Muscle layer of duodenum (tissue), 2 donors: ENCODE results near the gene GIPC1.

ENCODE experiments used
- H3K27ac ChIP-seq: one replicate; pipeline ENCODE4 v1.7.0; 2013; ENCODE audit warnings: mild to moderate bottlenecking, low read length
- H3K27me3 ChIP-seq: one replicate; pipeline ENCODE4 v1.7.0; 2013; ENCODE audit warnings: low read depth, mild to moderate bottlenecking, control low read depth, low read length
- H3K36me3 ChIP-seq, 2 donors: one replicate each; pipeline ENCODE4 v1.7.0; 2013; ENCODE audit warnings: low read length in 2 of 2, control low read depth in 1 of 2, mild to moderate bottlenecking in 1 of 2; ENCODE audit not compliant: insufficient read depth in 2 of 2, control insufficient read depth in 1 of 2
- H3K4me1 ChIP-seq, 2 donors: one replicate each; pipeline ENCODE4 v1.7.0; 2013; ENCODE audit warnings: low read length in 2 of 2, mild to moderate bottlenecking in 2 of 2, control low read depth in 1 of 2, moderate library complexity in 1 of 2; ENCODE audit not compliant: insufficient read depth in 2 of 2, control insufficient read depth in 1 of 2
- H3K4me3 ChIP-seq, 2 donors: one replicate each; pipeline ENCODE4 v1.7.0; 2013; ENCODE audit warnings: low read length in 2 of 2, low read depth in 1 of 2, mild to moderate bottlenecking in 1 of 2
- H3K9me3 ChIP-seq, 2 donors: one replicate each; pipeline ENCODE4 v1.7.0; 2013; ENCODE audit warnings: low read length in 2 of 2, control low read depth in 1 of 2, mild to moderate bottlenecking in 1 of 2; ENCODE audit not compliant: control insufficient read depth in 1 of 2
- donor health status: healthy.

The GIPC1 gene

GRCh38 chr19:14516746-14517438, 21.0 kb upstream of the GIPC1 start:
- H3K27ac ChIP-seq = peak overlapping the region; percentile 95
- H3K27me3 ChIP-seq = no peaks in the 10 kb centered on the region
- H3K9me3 ChIP-seq = no peaks in the 10 kb centered on the region
- peaks cover 23 to 28% of the 10 kb centered on the region in 2 donors for H3K4me1 ChIP-seq
- H3K36me3 ChIP-seq = peaks cover 14 to 27% of the 10 kb centered on the region in 2 donors
- H3K4me3 ChIP-seq = peak overlapping the region; percentile 86 to 95

GRCh38 chr19:14516048-14516534, 20.2 kb upstream of the GIPC1 start:
- H3K36me3 ChIP-seq = peaks cover 14 to 27% of the 10 kb centered on the region in 2 donors
- peaks cover 23 to 28% of the 10 kb centered on the region in 2 donors for H3K4me1 ChIP-seq
- no peaks in the 10 kb centered on the region for H3K27me3 ChIP-seq
- peak overlapping the region; percentile 86 to 95 for H3K4me3 ChIP-seq
- H3K9me3 ChIP-seq = no peaks in the 10 kb centered on the region
- H3K27ac ChIP-seq = peak overlapping the region; percentile 95

GRCh38 chr19:14515501-14516047, 19.6 kb upstream of the GIPC1 start:
- H3K9me3 ChIP-seq = no peaks in the 10 kb centered on the region
- H3K27me3 ChIP-seq = no peaks in the 10 kb centered on the region
- H3K4me3 ChIP-seq = peak overlapping the region; percentile 86 to 95
- peak overlapping the region; percentile 8 for H3K27ac ChIP-seq
- H3K4me1 ChIP-seq = peaks cover 23 to 28% of the 10 kb centered on the region in 2 donors
- H3K36me3 ChIP-seq = peaks cover 14 to 27% of the 10 kb centered on the region in 2 donors

GRCh38 chr19:14514215-14514863, 18.4 kb upstream of the GIPC1 start:
- no peak overlapping the region for H3K27ac ChIP-seq
- H3K36me3 ChIP-seq = peaks cover 14 to 27% of the 10 kb centered on the region in 2 donors
- H3K4me1 ChIP-seq = peaks cover 20 to 28% of the 10 kb centered on the region in 2 donors
- H3K9me3 ChIP-seq = no peaks in the 10 kb centered on the region
- no peak overlapping the region for H3K4me3 ChIP-seq
- H3K27me3 ChIP-seq = no peaks in the 10 kb centered on the region

- H3K4me3 ChIP-seq = no peak overlapping the region
- no peaks in the 10 kb centered on the region for H3K27me3 ChIP-seq
- peaks cover 20 to 28% of the 10 kb centered on the region in 2 donors for H3K4me1 ChIP-seq
- H3K27ac ChIP-seq = no peak overlapping the region
- peaks cover 14 to 27% of the 10 kb centered on the region in 2 donors for H3K36me3 ChIP-seq
- no peaks in the 10 kb centered on the region for H3K9me3 ChIP-seq
Measured at GRCh38 chr19:14512406-14512961, 16.6 kb upstream of the GIPC1 start.

GRCh38 chr19:14511229-14511593, 15.3 kb upstream of the GIPC1 start:
- peaks cover 18 to 22% of the 10 kb centered on the region in 2 donors for H3K4me1 ChIP-seq
- H3K27ac ChIP-seq = no peak overlapping the region
- H3K36me3 ChIP-seq = peaks cover 14 to 25% of the 10 kb centered on the region in 2 donors
- no peaks in the 10 kb centered on the region for H3K27me3 ChIP-seq
- H3K4me3 ChIP-seq = no peak overlapping the region
- H3K9me3 ChIP-seq = no peaks in the 10 kb centered on the region

- Histone ChIP-seq H3K36me3 (peaks cover 14 to 18% of the 10 kb centered on the region in 2 donors), H3K9me3 (no peaks in the 10 kb centered on the region), H3K4me3 (peak overlapping the region in 1 of 2 donors; percentile 9), H3K4me1 (peaks cover 14 to 16% of the 10 kb centered on the region in 2 donors), H3K27me3 (no peaks in the 10 kb centered on the region), H3K27ac (no peak overlapping the region)
Measured at GRCh38 chr19:14510311-14511228, 14.6 kb upstream of the GIPC1 start.

- H3K4me1 ChIP-seq = peaks cover 0 to 3% of the 10 kb centered on the region in 2 donors
- H3K9me3 ChIP-seq = no peaks in the 10 kb centered on the region
- H3K27me3 ChIP-seq = no peaks in the 10 kb centered on the region
- no peak overlapping the region for H3K27ac ChIP-seq
- no peak overlapping the region for H3K4me3 ChIP-seq
- no peaks in the 10 kb centered on the region for H3K36me3 ChIP-seq
Measured at GRCh38 chr19:14507704-14508542, 12.0 kb upstream of the GIPC1 start.

- Histone ChIP-seq H3K9me3 (no peaks in the 10 kb centered on the region), H3K4me3 (no peak overlapping the region), H3K36me3 (no peaks in the 10 kb centered on the region), H3K27ac (peak overlapping the region; percentile 8), H3K4me1 (peaks cover 0 to 3% of the 10 kb centered on the region in 2 donors), H3K27me3 (no peaks in the 10 kb centered on the region)
Measured at GRCh38 chr19:14505488-14506239, 9.7 kb upstream of the GIPC1 start.
